Activated CD4-positive, alpha-beta T cell treated with anti-CD3 and anti-CD28 coated beads for 1 hour (primary cell): Measurements from ENCODE around the gene CMKLR1.

Source experiments
- DNase-seq: peaks from one replicate; pipeline ENCODE4 v3.0.0-alpha.2; 2020

Gene CMKLR1

DNA sequence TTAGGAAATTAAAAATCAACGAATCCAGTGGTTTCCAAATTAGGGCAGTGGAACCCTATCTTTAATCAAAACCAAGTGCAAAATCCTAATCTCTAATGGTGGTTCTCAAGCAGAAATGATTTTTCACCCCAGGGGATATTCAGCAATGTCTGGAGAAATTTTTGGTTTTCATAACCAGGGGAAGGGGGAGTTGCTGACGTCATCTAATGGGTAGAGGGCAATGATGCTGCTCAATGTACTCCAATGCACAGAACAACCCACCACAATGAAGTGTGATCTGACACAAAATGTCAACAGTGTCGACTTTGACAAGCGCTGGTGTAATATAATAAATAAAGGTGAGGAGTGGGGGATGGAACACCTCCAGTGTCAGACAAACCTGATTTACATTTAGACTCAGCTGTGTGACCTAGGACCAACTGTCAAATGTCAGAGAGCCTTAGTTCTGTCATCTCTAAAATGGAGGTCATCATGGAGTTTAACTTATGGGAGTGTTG lies 81.5 kb downstream of the CMKLR1 start:
- no peak for DNase-seq

GRCh38 chr12:108257004-108257403 lies 82.1 kb downstream of the CMKLR1 start:
- no peak for DNase-seq

DNA sequence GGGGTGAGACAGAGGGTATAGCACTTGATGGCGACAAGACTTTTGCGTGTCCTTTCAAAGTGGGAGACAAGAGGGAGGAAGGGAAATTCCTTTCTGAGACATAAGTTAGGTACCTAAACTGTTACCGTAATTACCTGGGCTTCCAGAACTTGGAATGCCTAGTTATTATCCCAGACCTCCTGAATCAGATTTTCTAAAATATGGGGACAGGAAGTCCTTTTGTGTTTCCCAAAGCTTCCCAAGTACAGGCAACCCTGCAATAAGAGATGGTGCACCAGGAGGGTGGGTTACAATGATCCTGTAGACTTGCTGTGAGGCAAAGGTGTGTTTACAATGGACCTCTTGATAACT lies 83.9 kb downstream of the CMKLR1 start:
- no peak for DNase-seq

- DNase-seq = no peak
Observed at GRCh38 chr12:108254517-108255251, 84.4 kb downstream of the CMKLR1 start.

DNA sequence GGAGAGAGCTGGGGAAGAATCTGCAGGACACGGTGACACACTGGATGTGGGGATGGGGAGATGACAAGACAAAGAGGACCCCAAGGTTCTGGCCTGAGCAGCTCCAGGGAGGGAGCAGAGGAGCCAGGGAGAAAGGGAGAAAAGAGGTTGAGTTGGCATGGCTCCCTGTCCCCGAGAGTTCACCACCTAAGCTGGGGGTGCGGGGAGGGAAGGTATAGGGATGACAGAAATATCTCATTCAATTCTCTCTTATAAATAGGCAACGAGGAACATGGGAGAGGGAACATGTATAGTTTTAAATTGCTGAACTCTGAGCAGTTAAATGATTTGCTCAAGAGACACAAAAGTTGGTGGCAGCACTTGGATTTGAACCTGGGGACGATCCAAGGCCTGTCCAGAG lies 85.1 kb downstream of the CMKLR1 start:
- no peak for DNase-seq

DNA sequence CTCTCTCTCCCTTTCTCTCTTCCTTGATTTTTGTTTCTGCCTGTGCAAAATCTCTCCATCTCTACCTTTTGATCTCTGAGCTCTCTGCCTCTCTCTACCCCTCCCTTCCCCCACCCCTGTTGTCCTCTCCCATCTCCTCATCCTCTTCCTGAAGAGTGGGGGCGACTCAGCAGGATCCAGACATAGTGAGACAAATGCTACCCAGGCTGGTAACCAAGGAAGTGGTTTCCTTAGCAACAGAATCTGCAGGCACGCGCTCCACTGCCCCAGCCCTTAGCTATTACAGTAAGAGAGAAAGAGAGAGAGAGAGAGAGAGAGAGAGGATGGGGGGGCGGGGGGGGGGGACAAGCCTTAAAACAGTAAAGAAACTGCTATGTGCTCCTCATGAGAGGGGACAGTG lies 85.6 kb downstream of the CMKLR1 start:
- no peak for DNase-seq

DNA sequence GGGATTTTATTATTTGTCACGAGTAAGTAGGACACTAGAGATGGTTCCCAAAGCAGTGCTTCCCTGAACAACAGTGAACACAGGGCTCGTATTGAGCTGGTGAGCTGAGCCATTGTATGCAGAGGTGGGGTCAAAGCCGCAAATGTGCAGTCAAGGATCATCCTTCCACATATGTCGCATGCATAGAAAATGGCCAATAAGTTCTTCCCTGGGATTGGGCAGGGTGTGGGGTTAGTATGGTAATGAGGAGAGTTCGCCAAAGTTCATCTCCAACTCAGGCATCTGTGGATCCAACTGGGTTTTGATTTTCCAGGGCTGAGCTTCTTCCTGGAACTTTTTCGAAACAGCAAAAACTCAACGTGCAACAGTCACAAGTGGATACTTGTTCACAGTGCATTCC lies 86.6 kb downstream of the CMKLR1 start:
- DNase-seq = no peak

DNA sequence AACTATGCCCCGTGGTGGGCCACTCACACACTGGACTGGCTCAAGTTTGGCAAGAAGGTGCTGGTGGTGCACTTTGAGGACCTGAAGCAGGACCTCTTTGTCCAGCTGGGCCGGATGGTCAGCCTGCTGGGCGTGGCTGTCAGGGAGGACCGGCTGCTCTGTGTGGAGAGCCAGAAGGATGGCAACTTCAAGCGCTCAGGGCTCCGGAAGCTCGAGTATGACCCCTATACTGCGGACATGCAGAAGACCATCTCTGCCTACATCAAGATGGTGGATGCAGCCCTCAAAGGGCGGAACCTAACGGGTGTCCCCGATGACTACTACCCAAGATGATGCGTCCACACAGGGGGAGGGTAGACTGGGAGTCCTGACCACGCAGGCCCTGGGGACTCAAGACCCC lies 91.1 kb downstream of the CMKLR1 start:
- no peak for DNase-seq

GRCh38 chr12:108247130-108247529 lies 92.0 kb downstream of the CMKLR1 start:
- DNase-seq = no peak

DNA sequence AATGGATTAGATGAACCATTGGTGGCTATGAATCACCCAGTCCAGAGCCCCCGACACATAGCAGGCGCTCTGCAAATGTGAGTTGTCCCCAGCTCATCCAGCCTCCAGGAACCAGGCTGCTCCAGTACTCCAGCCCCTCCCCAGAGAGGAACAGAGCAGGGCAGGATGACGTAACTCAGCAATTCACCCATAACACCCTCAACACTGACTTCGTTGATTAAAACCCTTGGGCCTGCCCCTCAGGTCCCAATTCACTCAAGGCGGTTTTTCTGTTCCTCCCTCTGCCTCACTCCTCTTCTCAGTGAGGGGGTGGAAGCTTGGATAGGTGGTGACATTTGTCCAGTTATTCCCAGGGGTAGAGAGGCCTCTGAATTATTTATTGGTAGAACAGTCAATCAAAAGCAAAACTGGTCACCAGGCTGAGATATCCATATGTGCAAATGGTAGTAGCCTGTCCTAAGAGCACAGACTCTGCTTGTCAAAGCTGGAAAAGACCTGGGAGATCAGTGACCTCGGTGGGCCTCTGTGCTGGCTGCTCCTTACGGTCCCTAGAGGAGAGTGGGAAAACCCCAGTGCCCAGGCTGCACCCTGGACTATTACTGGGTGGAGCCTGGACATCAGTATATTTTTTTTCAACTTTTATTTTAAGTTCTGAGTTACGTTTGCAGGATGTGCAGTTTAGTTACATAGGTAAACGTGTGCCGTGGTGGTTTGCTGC lies 97.0 kb downstream of the CMKLR1 start:
- no peak for DNase-seq

DNA sequence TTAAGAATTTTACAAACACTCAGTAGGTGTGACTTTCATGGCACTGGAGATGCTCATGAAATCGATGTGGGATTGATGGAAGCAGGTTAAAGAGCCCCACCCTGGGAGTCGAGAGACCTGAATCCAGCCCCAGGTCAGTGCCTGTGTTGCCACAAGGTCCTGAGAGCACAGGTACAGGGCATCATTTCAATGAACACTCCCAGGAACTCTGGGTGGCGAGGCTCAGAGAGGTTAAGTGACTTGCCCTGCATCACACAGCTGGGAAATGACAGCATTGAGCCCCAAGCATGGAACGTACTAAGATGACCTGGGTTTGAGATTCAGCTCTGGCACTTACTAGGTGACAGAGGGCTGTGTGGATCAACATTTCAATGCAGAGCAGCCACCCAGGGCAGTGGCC lies 98.2 kb downstream of the CMKLR1 start:
- DNase-seq = no peak

DNA sequence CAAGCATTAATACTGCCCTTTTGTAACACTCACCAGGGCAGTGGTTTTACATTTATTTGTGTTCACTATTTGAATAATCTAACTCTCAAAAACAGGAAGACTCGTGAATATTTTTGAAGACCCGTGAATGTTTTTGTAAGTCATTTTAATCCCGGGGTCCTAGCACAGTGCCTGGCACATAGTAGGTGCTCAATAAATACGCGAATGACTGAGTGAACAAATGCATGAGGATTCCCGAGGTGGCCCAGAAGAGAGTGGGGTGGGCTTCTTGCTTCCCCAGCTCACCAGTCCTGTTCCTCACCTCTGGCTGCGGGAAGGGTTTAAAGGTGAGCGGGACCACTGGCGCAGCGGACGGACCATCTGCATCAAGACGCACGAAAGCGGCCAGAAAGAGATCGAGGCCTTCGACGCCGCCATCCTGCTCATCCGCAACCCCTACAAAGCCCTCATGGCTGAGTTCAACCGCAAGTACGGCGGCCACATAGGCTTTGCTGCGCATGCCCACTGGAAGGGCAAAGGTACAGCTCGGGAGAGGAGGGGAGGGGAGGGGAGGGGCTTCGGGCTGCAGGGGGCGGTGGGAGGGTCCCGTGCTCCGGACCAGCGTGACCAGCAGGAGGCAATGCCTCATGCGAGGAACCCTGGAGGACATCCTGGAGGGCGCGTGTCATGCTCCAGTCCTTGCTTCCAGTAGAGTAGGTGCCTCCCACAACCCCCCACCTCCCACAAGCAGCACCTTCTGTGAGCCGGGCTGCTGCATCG lies 98.9 kb downstream of the CMKLR1 start:
- no peak for DNase-seq

DNA sequence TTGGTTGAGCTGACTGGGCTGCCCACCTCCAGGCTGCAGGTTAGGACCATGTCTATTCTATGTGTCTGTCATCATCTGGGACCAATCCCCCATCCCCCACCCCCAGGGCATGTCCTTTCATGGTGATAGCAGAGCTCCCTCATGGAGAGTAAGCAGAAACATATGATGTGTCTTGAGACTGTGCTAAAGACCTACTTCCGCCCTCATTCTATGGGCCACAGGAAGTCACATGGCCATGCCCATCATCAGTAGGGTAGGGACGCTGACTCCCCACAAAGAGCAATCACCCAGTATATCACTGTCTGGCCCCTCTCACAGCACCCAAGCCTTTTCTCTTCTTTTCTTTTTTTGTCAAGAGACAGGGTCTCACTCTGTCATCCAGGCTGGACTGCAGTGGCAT lies 99.7 kb downstream of the CMKLR1 start:
- no peak for DNase-seq

- no peak for DNase-seq
Observed at GRCh38 chr12:108238474-108238873, 100.6 kb downstream of the CMKLR1 start.
